Measurements from ENCODE around the gene CYS1.
"Not testable (repeated sequence)": the region's sequence is repeated elsewhere in the genome, so short reads cannot be mapped to it uniquely, and the experiment has no call there.

CYS1 gene

DNA sequence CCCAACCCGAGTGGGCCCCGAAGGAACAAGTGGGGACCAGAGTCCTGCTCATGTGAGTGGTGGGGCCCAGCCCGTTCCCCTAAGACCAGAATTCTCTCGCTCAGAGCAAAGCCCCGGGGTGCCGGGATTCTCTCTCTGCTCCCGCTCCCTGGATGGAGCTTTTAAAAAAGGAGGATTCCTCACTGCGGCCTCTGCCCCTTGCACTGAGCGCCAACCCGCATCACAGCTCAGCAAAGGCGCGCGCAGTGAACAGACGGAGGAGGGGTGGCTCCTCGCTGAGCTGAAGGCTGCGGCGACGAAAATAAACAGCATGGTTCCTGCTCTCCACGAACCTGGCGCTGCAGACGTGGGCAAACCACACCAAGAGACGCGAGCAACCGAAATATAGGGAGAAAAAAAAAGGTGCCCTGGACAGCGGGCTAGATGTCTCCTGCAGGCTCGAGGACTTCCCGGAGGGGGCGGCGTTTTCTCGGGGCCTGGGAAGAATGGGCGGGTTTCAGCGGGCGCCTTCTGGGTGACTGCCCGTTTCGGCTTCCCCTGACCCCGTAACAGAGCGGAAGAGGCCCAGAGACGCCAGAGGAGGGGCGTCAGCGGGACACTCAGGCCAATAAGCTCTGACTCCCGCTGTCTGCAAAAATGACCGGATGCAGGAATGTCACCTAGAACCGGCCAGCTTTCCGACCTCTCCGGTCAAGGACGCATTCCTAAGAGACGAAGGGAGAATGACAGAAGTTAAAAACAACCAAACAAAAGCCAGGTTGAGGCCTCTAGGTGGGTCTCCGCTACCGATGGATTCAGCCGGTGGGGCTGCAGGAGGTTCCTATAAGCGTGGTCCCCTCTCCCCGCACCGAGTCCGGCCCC, 37.7 kb downstream of the CYS1 start:
- no peak for TF ChIP-seq POLR2A (IDR thresholded peaks at IDR 0.05; ENCODE audit: low read depth, low read length)

DNA sequence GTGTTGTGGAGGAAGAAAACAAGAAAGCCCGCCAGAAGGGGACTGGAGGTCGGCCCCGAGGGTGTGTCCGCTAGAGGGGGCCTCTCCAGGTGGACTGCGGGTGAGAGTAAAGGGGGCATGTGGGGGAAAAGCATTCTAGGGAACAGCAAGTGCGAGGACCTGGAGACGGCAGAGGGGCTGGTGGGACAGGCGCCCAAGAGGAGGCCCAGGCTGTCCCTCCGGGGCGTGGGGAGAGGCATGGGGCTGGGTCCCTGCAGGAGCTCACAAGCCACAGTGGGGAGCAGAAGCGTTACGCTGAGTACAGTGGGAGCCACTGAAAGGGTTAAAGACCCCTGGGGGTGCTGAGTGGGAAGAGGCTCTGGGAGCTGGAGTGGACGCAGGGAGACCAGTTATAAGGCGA, 38.5 kb downstream of the CYS1 start:
- FAIRE-seq (no peak), DNase-seq (ENCODE audit: insufficient read length, low spot score) (no peak)
- TF ChIP-seq POLR2A (IDR thresholded peaks at IDR 0.05; ENCODE audit: low read depth, low read length): no peak

More for the DNA sequence above, 37.7 kb downstream of the CYS1 start:
- FAIRE-seq (no peak), DNase-seq (ENCODE audit: insufficient read length, low spot score) (peak; percentile 88)

DNA sequence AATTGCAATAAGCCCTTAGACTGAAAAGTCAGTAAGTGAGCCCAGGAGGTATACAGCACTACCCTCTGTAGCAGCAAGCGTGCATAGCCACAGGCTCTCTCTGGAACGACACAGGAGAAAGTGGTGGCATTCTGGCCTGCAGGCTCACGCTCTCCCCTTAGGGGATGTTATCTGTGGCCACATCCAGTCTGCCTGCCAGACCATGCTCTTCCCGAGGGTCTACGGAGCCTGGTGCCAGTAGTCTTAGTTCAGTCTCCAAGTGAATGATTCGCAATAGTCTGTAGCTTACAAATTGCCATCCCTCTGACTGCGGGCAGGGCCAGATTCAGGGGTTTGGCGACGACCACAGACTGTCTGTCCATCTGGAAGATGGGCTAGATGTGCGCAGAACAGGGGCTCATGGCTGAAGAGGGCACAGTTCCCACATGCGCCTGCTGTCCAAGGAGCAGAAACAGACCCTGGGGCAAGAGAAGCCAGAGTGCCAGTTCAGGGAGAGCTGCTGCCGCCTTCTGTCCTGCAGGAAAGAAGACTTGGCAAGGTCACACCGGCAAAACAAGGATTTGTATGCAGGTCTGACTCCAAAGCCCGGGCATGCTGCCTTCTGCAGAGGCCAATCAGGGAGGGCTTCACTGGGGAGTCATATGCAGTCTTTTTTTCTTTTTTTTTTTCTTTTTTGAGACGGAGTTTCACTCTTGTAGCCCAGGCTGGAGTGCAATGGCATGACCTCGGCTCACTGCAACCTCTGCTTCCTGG, 40.4 kb downstream of the CYS1 start:
- FAIRE-seq (no peak), DNase-seq (ENCODE audit: insufficient read length, low spot score) (no peak)
- TF ChIP-seq POLR2A (IDR thresholded peaks at IDR 0.05; ENCODE audit: low read depth, low read length): no peak

DNA sequence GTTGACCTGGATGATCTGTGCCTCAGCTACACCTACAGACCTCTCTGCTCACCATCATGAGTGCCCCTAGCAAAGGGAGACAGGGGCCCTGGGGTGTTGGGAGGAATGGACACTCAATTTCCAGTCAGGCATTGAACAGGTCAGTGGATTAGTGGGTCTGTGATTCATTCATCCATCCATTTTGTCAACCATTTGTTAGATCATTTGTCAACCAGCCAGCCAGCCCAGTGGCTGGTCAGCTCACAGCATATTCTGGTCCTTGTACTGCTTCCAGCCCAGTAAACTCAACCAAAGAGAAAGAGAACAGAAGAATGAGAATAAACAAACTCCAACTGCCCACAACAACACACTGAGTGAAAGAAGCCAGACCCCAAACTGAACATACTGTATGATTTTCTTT, 41.5 kb downstream of the CYS1 start:
- TF ChIP-seq POLR2A (IDR thresholded peaks at IDR 0.05; ENCODE audit: low read depth, low read length): no peak
- DNase-seq (ENCODE audit: insufficient read length, low spot score): no peak
- no peak for FAIRE-seq

GRCh38 chr2:10038123-10038522, 42.1 kb downstream of the CYS1 start:
- no peak for TF ChIP-seq POLR2A (IDR thresholded peaks at IDR 0.05; ENCODE audit: low read depth, low read length)
- FAIRE-seq (no peak), DNase-seq (ENCODE audit: insufficient read length, low spot score) (no peak)

DNA sequence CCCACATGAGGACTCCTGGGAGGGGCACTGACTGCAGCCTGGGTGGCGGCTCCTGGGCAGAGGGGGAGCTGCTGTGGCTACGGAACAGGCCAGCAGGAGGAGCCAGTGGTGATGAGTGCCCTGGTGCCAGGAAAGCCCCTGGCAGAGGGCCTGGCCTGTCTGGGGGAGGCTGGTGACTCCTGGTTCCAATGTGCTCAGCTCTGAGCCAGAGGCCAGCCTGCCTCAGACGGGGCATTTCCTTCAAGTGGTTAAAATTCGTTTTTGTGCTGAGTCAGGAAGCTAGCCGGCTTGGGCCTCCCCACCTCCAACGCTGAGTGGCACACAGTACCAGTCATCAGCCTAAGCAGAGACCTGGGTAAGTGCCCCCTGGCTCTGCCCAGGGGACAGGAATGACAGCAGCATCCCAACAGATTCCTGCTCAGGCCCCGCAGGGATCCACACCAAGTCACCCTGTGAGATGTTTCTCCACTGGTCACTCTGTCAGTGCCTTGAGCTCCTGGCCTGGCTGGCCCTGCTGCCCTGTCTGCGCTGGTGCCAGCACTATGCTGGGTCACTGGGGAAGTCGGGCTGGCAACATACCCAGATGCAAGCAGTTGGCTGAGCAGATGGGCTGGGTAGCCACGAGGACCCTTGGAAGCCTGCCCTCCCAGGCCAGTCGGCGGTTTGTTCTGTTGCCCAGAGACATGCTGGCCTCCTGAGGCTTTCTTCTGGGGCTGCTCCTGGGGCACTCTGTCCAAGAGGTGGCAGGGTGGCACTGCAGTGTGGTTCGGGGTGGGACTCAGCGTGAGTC, 43.9 kb downstream of the CYS1 start:
- no peak; the same call in 1 of the 2 replicates for TF ChIP-seq POLR2A (IDR thresholded peaks at IDR 0.05; ENCODE audit: low read depth, low read length)
- DNase-seq (ENCODE audit: insufficient read length, low spot score) (peak; percentile 97), FAIRE-seq (peak; percentile 91)

DNA sequence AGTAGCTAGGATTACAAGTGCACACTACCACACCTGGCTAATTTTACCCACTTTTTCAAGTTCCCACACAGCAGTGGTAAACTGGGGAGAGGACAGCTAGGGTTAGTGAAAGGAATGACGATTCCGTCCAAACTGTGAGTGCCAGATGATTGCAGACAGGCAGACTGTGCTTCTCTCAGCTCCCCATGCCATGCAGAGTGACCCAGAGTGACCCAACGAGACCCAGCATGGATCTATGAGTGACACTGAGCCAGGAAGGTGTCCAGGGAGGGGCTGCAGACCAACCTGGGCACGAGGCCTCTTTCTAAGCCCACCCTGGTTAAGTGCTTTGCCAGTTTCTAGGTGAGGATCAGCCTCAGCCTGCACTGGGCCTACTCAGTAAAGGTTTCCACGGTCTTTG, 44.6 kb downstream of the CYS1 start:
- no peak for FAIRE-seq
- TF ChIP-seq POLR2A (IDR thresholded peaks at IDR 0.05; ENCODE audit: low read depth, low read length): no peak

DNA sequence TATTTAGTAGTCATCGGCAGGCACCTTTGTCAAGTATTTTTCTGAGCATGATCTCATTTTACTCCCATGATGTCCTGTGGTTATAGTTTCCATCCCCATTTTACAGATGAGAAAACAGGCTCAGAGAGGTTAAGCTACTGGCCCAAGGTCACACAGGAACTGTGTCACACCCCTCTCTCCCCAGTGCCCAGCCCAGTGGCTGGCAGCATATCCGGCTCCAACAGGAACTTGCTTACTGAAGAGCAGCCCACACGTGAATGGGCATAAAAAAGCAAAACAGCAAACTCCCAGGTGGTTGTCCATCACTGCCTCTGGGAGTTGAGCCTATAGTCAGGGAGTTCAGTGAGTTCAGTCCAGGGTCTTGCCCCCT, 45.2 kb downstream of the CYS1 start:
- FAIRE-seq: no peak
- DNase-seq (ENCODE audit: insufficient read length, low spot score): no peak
- no peak for TF ChIP-seq POLR2A (IDR thresholded peaks at IDR 0.05; ENCODE audit: low read depth, low read length)

More for the DNA sequence above, 44.6 kb downstream of the CYS1 start:
- no peak for DNase-seq (ENCODE audit: insufficient read length, low spot score)

- no peak for TF ChIP-seq POLR2A (IDR thresholded peaks at IDR 0.05; ENCODE audit: low read depth, low read length)
- no peak for DNase-seq (ENCODE audit: insufficient read length, low spot score)
- FAIRE-seq: no peak
These were observed 45.7 kb downstream of the CYS1 start for GRCh38 chr2:10034333-10035052.

DNA sequence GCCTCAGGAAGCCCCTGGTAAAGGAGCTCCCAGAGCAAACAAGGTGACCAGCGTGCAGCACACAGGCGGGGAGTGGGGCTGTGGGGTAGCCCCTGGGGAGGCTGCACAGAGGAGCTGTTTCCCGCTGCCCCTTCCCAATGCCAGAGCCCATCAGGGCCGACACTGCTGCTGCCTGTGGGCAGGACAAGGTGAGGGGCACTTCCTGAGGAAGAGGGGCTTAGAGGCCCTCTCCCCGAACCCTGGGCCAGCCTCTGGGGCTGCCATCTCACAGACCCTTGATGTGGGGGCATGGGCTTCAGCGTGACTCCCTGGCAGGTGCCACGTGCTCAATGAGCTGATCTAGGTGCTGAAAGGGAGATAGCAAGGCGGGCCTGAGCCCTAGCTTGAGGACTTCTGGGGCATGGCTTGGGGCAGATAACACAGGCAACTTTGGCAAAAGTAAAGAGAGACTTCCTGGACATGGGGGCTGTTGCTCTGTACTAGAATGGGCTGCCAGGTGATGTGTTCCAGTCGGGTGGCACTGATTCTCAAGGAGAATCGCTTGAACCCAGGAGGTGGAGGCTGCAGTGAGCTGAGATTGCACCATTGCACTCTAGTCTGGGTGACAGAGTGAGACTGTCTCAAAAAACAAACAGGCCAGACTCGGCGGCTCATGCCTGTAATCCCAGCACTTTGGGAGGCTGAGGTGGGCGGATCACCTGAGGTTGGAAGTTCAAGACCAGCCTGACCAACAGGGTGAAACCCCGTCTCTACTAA, 46.8 kb downstream of the CYS1 start:
- no peak for TF ChIP-seq POLR2A (IDR thresholded peaks at IDR 0.05; ENCODE audit: low read depth, low read length)
- DNase-seq (ENCODE audit: insufficient read length, low spot score) (no peak), FAIRE-seq (no peak)

- no peak for TF ChIP-seq POLR2A (IDR thresholded peaks at IDR 0.05; ENCODE audit: low read depth, low read length)
- DNase-seq (ENCODE audit: insufficient read length, low spot score) (no peak), FAIRE-seq (no peak)
These were observed 47.5 kb downstream of the CYS1 start for GRCh38 chr2:10032746-10033105.

DNA sequence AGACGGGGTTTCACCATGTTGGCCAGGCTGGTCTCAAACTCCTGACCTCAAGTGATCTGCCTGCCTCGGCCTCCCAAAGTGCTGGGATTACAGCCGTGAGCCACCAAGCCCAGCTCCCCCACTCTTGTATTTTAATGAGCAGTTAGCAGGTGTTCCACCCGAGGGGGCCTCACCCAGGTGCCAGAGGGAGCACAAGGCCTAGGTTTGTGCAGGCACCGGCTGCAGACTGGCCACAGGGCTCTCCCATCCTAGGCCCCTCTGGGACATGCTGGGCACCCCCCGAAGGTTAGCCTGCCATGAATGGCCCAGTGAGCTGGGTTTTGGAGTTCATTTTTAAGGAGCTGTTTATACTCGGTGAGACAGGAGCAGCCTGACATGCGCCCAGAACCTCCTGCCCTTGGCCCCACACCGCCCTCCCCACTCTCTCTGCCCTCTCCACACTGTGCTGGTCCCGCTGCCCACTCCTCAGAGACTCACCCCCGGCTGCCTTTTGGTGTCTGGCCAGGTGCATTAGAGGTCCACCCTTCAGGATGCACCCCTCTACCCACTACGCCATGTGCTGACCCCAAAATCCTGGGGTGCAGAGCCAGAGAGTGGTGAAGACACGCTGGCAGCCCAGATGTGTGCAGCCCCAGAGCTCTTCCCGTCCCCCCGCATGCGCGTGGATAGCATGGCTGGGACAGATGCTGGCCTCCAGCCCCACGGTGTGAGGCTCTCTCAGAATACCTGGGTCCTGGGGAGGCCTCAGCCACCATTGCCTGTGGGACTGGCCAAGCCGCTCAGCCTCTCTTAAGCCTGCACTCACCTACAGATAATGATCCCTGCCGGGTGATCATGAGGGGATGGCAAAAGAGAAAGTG, 48.1 kb downstream of the CYS1 start:
- TF ChIP-seq POLR2A (IDR thresholded peaks at IDR 0.05; ENCODE audit: low read depth, low read length): no peak
- no peak for FAIRE-seq
- no peak for DNase-seq (ENCODE audit: insufficient read length, low spot score)

GRCh38 chr2:10030798-10031197, 49.4 kb downstream of the CYS1 start:
- FAIRE-seq; DNase-seq (ENCODE audit: insufficient read length, low spot score): not testable (repeated sequence)
